OCI-M1 (cell line): ENCODE results near the gene HECW1.

Experiments
- DNase-seq: peaks from one replicate; lab custom pipeline; 2025; lab: John Stamatoyannopoulos, UW

The HECW1 gene

GRCh38 chr7:43509906-43510305 lies 397.5 kb downstream of the HECW1 start:
- no peak for DNase-seq

DNA sequence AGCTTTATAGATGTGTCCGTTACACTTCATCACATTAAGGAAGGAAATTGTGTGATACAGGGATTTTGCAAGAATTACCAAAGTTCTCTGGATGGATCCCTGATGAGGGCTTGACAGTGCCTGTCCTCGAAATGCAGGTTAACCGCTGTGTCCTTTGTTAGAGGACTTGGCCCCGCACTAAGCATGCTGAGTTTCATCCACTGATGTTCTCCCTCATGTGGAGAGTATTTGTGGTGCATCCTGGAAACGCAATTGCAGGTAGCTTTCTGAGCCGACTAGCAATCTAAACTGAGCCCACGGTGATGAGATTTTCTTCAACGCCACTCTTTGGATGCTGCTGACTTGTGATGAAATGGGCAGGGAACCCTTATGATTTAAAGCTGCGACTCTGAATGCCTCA lies 398.6 kb downstream of the HECW1 start:
- DNase-seq: no peak

DNA sequence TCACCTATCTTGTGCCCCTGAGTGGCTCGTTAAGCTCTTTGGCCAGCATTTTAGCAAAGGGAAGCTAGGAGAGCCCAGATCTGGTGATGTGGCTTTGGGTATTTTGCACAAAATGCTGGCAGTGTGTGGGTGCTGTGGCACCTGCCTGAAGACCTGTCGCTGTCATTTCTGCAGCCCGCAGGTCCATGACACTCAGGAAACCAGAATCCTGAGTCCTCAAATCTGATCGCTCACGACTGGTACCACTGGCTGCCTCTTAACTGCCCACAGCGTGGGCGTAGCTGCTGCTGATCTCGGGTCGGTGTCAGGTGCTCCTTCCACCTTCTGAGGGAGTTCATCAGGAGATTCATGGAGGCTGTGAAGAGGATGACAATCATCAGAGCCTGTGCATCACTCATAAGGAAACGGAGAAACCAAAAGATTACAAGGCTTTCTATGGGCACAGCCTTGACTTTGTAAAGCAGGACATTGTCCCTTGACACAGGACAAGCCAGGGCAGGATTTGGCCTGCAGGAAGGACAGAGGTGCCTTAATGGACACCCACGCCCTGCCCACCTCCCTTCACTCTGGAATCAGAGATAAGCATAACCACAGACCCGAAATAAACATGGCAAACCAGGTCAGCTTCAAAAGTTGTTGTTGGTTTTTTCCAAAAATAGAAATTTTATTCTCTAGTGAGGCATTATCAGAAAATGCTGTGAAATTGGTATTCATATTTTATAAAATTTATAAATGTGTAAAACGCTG lies 399.5 kb downstream of the HECW1 start:
- peak; percentile 5 for DNase-seq

GRCh38 chr7:43513251-43513650 lies 400.8 kb downstream of the HECW1 start:
- no peak for DNase-seq

DNA sequence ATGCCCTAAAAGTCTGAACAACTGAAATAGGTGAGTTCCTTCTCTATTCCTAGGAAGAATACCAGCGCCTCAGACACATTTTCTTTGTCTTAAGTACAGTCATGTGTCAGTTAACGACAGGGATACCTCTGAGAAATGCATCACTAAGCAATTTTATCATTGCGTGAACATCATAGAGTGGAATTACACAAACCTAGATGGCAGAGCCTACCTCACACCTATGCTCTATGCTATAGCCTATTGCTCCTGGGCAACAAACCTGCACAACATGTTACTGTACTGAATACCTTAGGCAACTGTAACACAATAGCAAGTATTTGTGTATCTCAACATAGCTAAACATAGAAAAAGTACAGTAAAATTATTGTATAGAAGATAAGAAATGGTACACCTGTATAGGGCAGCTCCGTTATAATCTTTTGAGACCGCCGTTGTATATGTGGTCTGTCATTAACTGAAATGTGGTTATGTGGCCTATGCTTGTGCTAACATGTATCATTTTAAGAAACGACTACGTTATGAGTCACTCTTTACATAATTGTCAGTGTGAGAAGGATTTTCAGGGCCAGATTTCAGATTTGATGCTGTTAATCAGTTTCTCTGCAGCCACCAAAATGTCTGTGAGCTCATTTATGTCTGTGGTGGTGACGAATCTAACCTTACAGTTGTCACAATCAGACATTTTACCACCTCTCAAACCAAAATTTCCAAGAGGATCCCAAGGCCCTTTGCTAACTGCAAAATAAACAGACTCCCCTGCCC lies 404.3 kb downstream of the HECW1 start:
- DNase-seq: no peak

DNA sequence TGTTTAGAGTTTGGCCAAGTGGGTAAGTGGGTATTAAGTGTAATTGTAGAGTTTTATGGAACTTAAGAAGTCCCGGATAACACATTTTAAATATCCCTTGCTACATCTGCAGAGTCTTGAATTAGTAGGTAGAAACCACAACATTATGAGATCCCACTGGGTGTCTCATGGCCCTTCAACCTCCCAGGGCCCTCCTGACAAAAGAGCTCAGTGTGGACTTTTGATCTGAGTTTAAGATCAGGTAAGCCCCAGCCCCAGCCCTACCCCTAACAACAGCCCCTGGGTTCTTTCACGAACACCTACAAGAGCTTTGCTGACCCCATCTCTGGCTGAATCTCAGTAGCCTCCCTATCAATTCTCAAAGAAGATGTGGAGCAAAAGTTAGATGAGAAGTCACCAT lies 405.0 kb downstream of the HECW1 start:
- no peak for DNase-seq

DNA sequence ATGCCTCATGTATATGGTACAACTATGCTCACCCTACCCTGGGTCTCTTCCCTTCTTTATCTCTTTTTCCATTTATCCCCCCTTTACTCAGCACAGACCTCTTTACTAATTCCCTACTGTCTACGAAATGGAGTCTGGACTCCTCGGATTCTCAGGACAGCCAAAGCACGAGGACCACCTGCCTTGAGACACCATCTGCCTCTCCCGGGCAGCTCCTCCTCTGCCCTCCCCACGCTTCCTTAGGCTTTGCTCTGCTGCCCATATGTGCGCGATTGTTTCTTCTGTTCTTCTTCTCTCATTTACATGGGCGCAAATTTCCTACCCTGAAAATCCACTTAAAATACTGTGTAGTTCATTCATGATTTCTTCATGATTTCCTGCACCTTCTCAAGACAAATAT lies 407.8 kb downstream of the HECW1 start:
- no peak for DNase-seq

GRCh38 chr7:43522406-43523156 lies 410.1 kb downstream of the HECW1 start:
- DNase-seq: no peak

GRCh38 chr7:43528576-43529354 lies 416.3 kb downstream of the HECW1 start:
- DNase-seq: no peak

- no peak for DNase-seq
These were observed 418.3 kb downstream of the HECW1 start for GRCh38 chr7:43530553-43531410.

DNA sequence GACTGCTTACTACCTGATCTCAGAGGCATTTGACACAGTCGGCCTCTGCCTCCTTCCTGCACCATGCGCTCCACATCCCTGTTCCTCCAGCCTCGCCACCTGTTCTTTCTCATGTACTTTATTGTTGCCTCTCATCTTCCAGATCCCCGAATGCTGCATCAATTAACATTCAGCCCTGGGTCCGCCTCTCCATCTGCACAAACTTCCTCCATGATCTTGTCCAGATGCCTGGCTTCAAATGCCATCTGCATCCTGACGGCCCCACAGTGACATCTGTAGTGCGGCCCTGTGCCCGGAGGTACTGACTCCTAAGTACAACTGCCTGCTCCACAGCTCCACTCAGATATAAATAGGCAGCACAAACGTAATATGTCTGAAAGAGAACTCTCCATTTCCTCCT lies 419.3 kb downstream of the HECW1 start:
- DNase-seq: no peak

DNA sequence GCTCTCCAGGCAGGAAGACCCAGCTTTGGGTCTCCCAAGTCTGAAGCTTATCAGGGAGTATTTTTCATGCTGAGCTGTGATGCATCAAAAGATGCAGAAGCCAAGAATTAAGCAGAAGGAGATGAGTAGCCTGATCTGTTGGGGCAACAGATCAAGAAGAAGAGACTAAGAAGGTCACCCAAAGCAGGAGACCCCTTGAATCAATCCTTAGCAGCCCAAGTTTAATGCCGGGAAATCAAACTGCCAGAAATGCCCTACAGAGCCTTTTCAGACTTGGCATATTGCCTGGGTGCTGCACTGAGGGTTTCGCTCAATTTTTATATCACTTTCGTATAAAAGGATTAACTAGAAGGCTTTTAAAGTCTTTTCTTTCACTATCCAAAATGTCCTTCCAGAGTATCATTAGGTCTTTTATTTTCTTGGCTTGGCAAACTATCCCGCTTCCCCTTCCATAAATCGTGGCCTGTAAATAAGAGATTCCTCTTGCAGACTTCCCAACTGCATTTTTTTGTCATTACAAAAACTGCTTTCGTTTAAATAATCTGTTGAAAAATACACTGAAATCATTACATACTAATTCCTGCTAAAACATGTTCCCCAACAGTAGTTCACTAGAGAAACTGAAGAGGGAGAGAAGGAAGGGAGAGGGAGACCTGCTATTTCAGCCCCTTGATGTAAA lies 421.5 kb downstream of the HECW1 start:
- DNase-seq: no peak

- no peak for DNase-seq
These were observed 422.6 kb downstream of the HECW1 start for GRCh38 chr7:43535031-43535451.

DNA sequence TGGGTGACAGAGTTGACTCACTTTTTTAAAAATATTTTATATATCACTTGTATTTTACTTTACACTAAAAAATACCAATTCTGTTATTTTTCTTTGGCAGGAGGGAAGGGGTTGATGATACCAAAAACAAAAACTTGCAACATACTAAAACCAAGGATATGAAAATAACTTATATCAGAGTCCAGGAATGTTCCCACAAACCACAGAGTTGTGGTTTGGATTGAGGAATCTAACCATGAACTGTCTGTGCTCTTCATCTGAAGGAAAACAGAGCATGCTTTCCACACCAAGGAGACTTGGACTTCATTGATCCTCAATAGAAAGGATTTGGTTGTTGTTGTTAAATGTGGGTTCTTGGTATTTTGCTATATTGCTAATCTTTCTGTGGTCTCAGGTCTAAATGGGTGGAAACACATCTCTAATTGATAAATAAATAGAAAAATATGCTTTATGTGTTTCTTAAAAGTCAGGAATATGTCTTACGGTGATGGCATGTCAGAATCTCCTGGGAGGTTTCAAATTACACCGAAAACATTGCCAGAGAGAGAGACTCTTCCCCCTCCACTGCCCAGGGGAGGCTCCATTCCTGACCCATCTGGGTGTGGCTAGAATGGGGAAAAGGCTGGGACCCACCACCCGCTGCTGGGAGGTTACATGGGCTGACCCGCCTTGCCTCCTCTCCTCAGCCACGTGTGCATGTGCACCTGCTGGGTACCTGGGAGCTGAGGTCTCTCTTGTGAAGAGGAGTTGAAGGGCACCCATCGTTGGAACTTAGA lies 423.6 kb downstream of the HECW1 start:
- DNase-seq: no peak

- no peak for DNase-seq
These were observed 424.3 kb downstream of the HECW1 start for GRCh38 chr7:43536773-43537172.

- DNase-seq: no peak
These were observed 425.4 kb downstream of the HECW1 start for GRCh38 chr7:43537765-43538403.

DNA sequence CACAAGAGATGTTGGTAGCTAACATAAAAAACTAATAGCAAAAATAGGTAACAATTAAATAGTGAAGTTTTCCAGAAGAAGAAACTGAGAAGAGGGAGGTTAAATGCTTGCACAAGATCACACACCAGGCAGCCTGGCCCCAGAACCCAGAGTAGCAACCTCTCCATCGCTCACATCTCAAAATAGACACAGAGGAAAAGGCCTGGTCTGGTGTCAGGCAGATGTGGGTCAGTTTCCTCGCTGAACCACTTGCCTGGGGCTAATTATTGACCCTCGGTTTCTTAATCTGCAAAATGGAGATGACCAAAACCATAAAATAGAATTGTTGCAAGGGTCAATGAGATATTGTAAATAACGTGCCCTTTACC lies 425.9 kb downstream of the HECW1 start:
- DNase-seq: no peak

- peak; percentile 69 for DNase-seq
These were observed 428.0 kb downstream of the HECW1 start for GRCh38 chr7:43540471-43540870.

GRCh38 chr7:43542716-43543115 lies 430.3 kb downstream of the HECW1 start:
- no peak for DNase-seq
